ENCODE data around the gene ASTN2.

GRCh38 chr9:116490321-116490720, 924.5 kb downstream of the ASTN2 start:
- TF ChIP-seq CTCF (IDR thresholded peaks at IDR 0.05 in 2 of 3, conservative IDR thresholded peaks at IDR 0.05 in 1 of 3; ENCODE audit: insufficient read depth in 2 of 3, low read depth in 1 of 3, low read length in 3 of 3) (no peak), EHMT2 (IDR thresholded peaks at IDR 0.05) (no peak), SMC3 (conservative IDR thresholded peaks at IDR 0.05; ENCODE audit: insufficient read depth, low read depth, low read length) (no peak), PHB2 (IDR thresholded peaks at IDR 0.05; ENCODE audit: low read depth) (no peak)

All from K562 (cell line).